ENCODE data around the gene TAF1C.

TAF1C gene

GRCh38 chr16:84155771-84156170 lies 31.1 kb downstream of the TAF1C start:
- Histone ChIP-seq H3K4me3 (ENCODE audit: low read length) (no peak overlapping the region), H3K36me3 (replicated peaks; ENCODE audit: insufficient read depth, low read length) (no peaks in the 10 kb centered on the region), H3K27me3 (replicated peaks; ENCODE audit: insufficient read depth, low read length) (no peaks in the 10 kb centered on the region), H3F3A (ENCODE audit: insufficient read depth, low read length) (no peaks in the 10 kb centered on the region), H3K9ac (ENCODE audit: low read length) (no peak overlapping the region), H3K4me1 (ENCODE audit: low read length) (no peaks in the 10 kb centered on the region), H3K9me2 (replicated peaks; ENCODE audit: insufficient read depth, low read length) (no peaks in the 10 kb centered on the region), H2AFZ (ENCODE audit: low read length) (no peak overlapping the region), H4K20me1 (ENCODE audit: insufficient read depth, low read length) (no peaks in the 10 kb centered on the region), H3K4me2 (ENCODE audit: low read depth, low read length) (no peak overlapping the region), H3K79me2 (ENCODE audit: low read length) (no peaks in the 10 kb centered on the region), H3K9me3 (replicated peaks; ENCODE audit: insufficient read depth, low read length) (no peaks in the 10 kb centered on the region), H3K27ac (ENCODE audit: low read length) (no peak overlapping the region)
- no peak for DNase-seq
- TF ChIP-seq EZH2phosphoT487 (IDR thresholded peaks at IDR 0.05; ENCODE audit: low read length) (no peak), EZH2 (optimal IDR thresholded peaks at IDR 0.05; ENCODE audit: low read depth, low read length) (no peak), CTCF (IDR thresholded peaks at IDR 0.05; ENCODE audit: low read length) (no peak)

GRCh38 chr16:84155226-84155625 lies 31.6 kb downstream of the TAF1C start:
- no peak overlapping the region for H3K4me2 ChIP-seq (ENCODE audit: low read depth, low read length)
- no peaks in the 10 kb centered on the region for H3K9me2 ChIP-seq (replicated peaks; ENCODE audit: insufficient read depth, low read length)
- H3K9ac ChIP-seq (ENCODE audit: low read length), result no peak overlapping the region
- no peaks in the 10 kb centered on the region for H3K79me2 ChIP-seq (ENCODE audit: low read length)
- no peaks in the 10 kb centered on the region for H3K4me1 ChIP-seq (ENCODE audit: low read length)
- DNase-seq, result no peak
- no peaks in the 10 kb centered on the region for H4K20me1 ChIP-seq (ENCODE audit: insufficient read depth, low read length)
- no peaks in the 10 kb centered on the region for H3K9me3 ChIP-seq (replicated peaks; ENCODE audit: insufficient read depth, low read length)
- H3K27ac ChIP-seq (ENCODE audit: low read length), result no peak overlapping the region
- no peak overlapping the region for H2AFZ ChIP-seq (ENCODE audit: low read length)
- no peak overlapping the region for H3K4me3 ChIP-seq (ENCODE audit: low read length)
- no peaks in the 10 kb centered on the region for H3F3A ChIP-seq (ENCODE audit: insufficient read depth, low read length)
- H3K27me3 ChIP-seq (replicated peaks; ENCODE audit: insufficient read depth, low read length), result no peaks in the 10 kb centered on the region
- no peaks in the 10 kb centered on the region for H3K36me3 ChIP-seq (replicated peaks; ENCODE audit: insufficient read depth, low read length)
- TF ChIP-seq CTCF (IDR thresholded peaks at IDR 0.05; ENCODE audit: low read length) (no peak), EZH2 (optimal IDR thresholded peaks at IDR 0.05; ENCODE audit: low read depth, low read length) (no peak), EZH2phosphoT487 (IDR thresholded peaks at IDR 0.05; ENCODE audit: low read length) (no peak)

- TF ChIP-seq EZH2phosphoT487 (IDR thresholded peaks at IDR 0.05; ENCODE audit: low read length), result no peak
- TF ChIP-seq CTCF (IDR thresholded peaks at IDR 0.05; ENCODE audit: low read length), result no peak
- TF ChIP-seq EZH2 (optimal IDR thresholded peaks at IDR 0.05; ENCODE audit: low read depth, low read length), result no peak
- Histone ChIP-seq H3K36me3 (replicated peaks; ENCODE audit: insufficient read depth, low read length) (no peaks in the 10 kb centered on the region), H3K4me2 (ENCODE audit: low read depth, low read length) (no peak overlapping the region), H3K9me3 (replicated peaks; ENCODE audit: insufficient read depth, low read length) (no peaks in the 10 kb centered on the region), H3K9me2 (replicated peaks; ENCODE audit: insufficient read depth, low read length) (no peaks in the 10 kb centered on the region), H3K27ac (ENCODE audit: low read length) (no peak overlapping the region), H3K4me3 (ENCODE audit: low read length) (no peak overlapping the region), H3F3A (ENCODE audit: insufficient read depth, low read length) (no peaks in the 10 kb centered on the region), H3K79me2 (ENCODE audit: low read length) (no peaks in the 10 kb centered on the region), H3K27me3 (replicated peaks; ENCODE audit: insufficient read depth, low read length) (no peaks in the 10 kb centered on the region), H4K20me1 (ENCODE audit: insufficient read depth, low read length) (no peaks in the 10 kb centered on the region), H3K4me1 (ENCODE audit: low read length) (no peaks in the 10 kb centered on the region), H2AFZ (ENCODE audit: low read length) (no peak overlapping the region), H3K9ac (ENCODE audit: low read length) (no peak overlapping the region)
- no peak for DNase-seq
Measured at GRCh38 chr16:84153660-84154214, 33.1 kb downstream of the TAF1C start.
